ENCODE results near the gene CEACAM19.
"Not testable (repeated sequence)": the region's sequence is repeated elsewhere in the genome, so short reads cannot be mapped to it uniquely, and the experiment has no call there.

Gene CEACAM19

GRCh38 chr19:44673510-44673909 is 2.2 kb downstream of the CEACAM19 start:
- Mint-ChIP-seq H3K4me1 (ENCODE audit: low read depth) (peaks cover 10% of the 10 kb centered on the region), H3K27ac (no peak overlapping the region), H3K9me3 (no peaks in the 10 kb centered on the region), H3K36me3 (ENCODE audit: low read depth) (no peaks in the 10 kb centered on the region), H3K27me3 (peaks cover 3% of the 10 kb centered on the region), H3K4me3 (no peak overlapping the region)
- intact Hi-C loops (cut with micrococcal nuclease) = no loop called here

- H3K9me3 Mint-ChIP-seq = no peaks in the 10 kb centered on the region
- H3K27me3 Mint-ChIP-seq = peaks cover 3% of the 10 kb centered on the region
- H3K4me3 Mint-ChIP-seq = no peak overlapping the region
- peaks cover 10% of the 10 kb centered on the region for H3K4me1 Mint-ChIP-seq (ENCODE audit: low read depth)
- H3K36me3 Mint-ChIP-seq (ENCODE audit: low read depth) = no peaks in the 10 kb centered on the region
- no peak overlapping the region for H3K27ac Mint-ChIP-seq
- intact Hi-C loops (cut with micrococcal nuclease) = no loop called here
Measured at GRCh38 chr19:44675521-44675920, 4.2 kb downstream of the CEACAM19 start.

DNA sequence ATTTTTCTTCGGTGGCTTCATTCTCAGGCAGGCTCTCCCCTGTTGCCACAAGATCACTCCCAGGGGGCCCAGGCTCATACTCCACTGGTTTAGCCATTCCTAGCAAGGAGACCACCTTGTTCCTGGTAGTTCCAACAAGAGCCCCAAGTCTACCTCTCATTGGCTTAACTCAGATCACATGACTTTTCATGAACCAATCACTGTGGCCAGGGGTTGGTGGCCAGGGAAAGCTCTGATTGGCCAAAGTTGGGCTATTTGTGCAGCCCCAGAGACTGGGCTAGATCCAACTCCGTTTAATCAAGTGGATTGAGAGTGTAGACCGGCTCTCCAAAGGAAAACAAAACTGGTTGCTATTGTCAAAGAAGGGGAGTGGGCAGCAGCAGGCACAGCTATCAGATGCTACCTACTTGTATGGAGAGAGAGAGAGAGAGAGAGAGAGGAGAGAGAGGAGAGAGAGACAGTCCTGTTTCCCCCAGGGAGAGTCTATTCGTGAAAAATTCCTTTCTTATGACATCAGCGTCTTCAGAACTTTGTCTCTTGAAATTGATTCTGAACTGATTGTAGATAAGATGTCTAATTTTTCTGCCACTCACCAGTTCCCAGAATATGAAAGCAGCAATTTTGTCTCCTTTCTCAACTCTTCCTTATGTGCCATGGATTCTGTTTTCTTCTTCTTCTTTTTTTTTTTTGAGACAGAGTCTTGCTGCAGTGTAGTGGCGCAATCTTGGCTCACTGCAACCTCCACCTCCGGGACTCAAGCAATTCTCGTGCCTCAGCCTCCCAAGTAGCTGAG is 5.9 kb downstream of the CEACAM19 start:
- H3K27ac Mint-ChIP-seq = peak overlapping the region; percentile 2
- no peak overlapping the region for H3K4me3 Mint-ChIP-seq
- intact Hi-C loops (cut with micrococcal nuclease) = no loop called here
- no peaks in the 10 kb centered on the region for H3K9me3 Mint-ChIP-seq
- H3K4me1 Mint-ChIP-seq (ENCODE audit: low read depth) = peaks cover 10% of the 10 kb centered on the region
- no peaks in the 10 kb centered on the region for H3K36me3 Mint-ChIP-seq (ENCODE audit: low read depth)
- peaks cover 1% of the 10 kb centered on the region for H3K27me3 Mint-ChIP-seq

- intact Hi-C loops (cut with micrococcal nuclease) = no loop called here
- Mint-ChIP-seq H3K27me3 (no peaks in the 10 kb centered on the region), H3K4me1 (ENCODE audit: low read depth) (peaks cover 38% of the 10 kb centered on the region), H3K36me3 (ENCODE audit: low read depth) (no peaks in the 10 kb centered on the region), H3K9me3 (no peaks in the 10 kb centered on the region), H3K4me3 (no peak overlapping the region), H3K27ac (no peak overlapping the region)
Measured at GRCh38 chr19:44680536-44680935, 9.3 kb downstream of the CEACAM19 start.

DNA sequence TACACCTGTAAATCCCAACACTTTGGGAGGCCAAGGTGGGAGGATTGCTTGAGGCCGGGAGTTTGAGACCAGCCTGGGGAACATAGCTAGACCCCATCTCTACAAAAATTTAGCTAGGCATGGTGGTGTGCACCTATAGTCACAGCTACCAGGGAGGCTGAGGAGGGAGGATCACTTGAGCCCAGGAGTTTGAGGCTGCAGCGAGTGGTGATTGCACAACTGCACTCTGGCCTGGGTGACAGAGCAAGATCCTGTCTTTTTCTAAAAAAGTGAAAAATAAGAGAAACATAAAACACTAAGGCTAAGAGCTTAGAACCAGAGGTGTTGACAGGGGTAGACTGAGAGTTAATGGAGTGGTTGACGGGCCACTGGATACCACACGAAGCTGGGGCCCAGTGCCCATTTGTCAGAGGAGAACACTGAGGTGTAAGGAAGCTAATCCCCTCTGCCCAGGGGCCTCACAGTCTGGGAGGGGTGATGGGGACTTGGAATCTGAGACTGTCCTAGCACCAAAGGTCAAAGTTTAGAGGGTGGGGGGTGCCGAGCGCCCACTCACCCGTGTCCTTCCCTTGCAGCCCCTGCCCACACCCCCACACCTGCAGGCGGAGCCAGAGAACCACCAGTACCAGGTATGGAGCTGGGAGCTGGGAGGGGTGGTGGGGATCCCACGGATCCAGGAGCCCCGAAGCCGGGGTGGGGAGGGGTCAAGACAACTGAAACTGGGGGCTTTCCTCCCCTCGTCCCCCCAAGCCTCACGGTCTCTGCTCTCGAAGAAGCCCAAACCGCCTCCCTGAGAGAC is 10.9 kb downstream of the CEACAM19 start:
- peaks cover 49% of the 10 kb centered on the region for H3K4me1 Mint-ChIP-seq (ENCODE audit: low read depth)
- intact Hi-C loops (cut with micrococcal nuclease) = no loop called here
- no peaks in the 10 kb centered on the region for H3K27me3 Mint-ChIP-seq
- H3K36me3 Mint-ChIP-seq (ENCODE audit: low read depth) = no peaks in the 10 kb centered on the region
- H3K27ac Mint-ChIP-seq = no peak overlapping the region
- no peaks in the 10 kb centered on the region for H3K9me3 Mint-ChIP-seq
- no peak overlapping the region for H3K4me3 Mint-ChIP-seq

GRCh38 chr19:44682807-44683206 is 11.5 kb downstream of the CEACAM19 start:
- Mint-ChIP-seq H3K9me3 (no peaks in the 10 kb centered on the region), H3K4me3 (no peak overlapping the region), H3K27ac (peak overlapping the region; percentile 81), H3K27me3 (no peaks in the 10 kb centered on the region), H3K36me3 (ENCODE audit: low read depth) (no peaks in the 10 kb centered on the region), H3K4me1 (ENCODE audit: low read depth) (peaks cover 45% of the 10 kb centered on the region)
- intact Hi-C loops (cut with micrococcal nuclease) = no loop called here

GRCh38 chr19:44683434-44684210 is 12.3 kb downstream of the CEACAM19 start:
- Mint-ChIP-seq H3K27me3 (no peaks in the 10 kb centered on the region), H3K36me3 (ENCODE audit: low read depth) (no peaks in the 10 kb centered on the region), H3K27ac (peak overlapping the region; percentile 81), H3K4me3 (no peak overlapping the region), H3K4me1 (ENCODE audit: low read depth) (peaks cover 53% of the 10 kb centered on the region), H3K9me3 (no peaks in the 10 kb centered on the region)
- intact Hi-C loops (cut with micrococcal nuclease) = no loop called here

- H3K27me3 Mint-ChIP-seq; H3K9me3 Mint-ChIP-seq; intact Hi-C loops (cut with micrococcal nuclease); H3K36me3 Mint-ChIP-seq (ENCODE audit: low read depth): not testable (repeated sequence)
- Mint-ChIP-seq H3K27ac (peak overlapping the region; percentile 81), H3K4me3 (peak overlapping the region; percentile 18), H3K4me1 (ENCODE audit: low read depth) (peaks cover 60% of the 10 kb centered on the region)
Measured at GRCh38 chr19:44684396-44684795, 13.1 kb downstream of the CEACAM19 start.

DNA sequence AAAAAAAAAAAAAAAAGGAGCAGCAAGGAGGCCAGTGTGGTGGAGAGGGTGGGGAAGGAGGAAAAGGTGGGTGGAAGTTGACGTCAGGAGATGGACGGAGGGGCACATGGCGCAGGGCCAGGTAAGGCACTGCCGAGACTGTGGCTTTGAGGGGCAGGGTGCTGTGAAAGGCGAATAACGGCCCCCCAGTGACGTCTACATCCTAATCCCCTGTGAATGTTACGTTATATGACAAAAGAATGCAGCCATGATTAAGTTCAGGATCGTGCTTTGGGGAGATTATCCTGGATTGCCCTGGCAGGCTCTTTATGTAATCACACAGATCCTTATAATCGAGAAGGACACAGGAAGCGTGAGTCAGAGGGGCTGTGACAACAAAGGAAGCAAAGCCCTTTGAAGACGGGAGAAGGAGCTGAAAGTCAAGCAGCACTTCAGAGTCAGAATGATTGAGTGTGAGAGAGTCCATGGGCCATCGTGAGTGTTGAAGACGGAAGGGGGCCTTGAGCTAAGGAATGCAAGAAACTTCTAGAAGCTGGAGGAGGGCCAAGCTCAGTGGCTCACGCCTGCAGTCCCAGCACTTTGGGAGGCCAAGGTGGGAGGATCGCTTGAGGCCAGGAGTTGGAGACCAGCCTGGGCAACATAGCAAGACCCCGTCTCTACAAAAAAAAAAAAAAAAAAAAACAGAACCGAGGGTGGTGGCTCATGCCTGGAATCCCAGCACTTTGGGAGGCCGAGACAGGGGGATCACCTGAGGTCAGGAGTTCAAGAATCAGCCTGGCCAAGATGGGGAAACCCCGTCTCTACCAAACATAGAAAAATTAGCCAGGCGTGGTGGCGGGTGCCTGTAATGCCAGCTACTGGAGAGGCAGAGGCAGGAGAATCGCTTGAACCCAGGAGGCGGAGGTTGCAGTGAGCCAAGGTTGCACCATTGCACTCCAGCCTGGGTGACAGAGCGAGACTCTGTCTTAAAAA is 13.9 kb downstream of the CEACAM19 start:
- intact Hi-C loops (cut with micrococcal nuclease) = no loop called here
- H3K27me3 Mint-ChIP-seq = no peaks in the 10 kb centered on the region
- peak overlapping the region; percentile 81 for H3K27ac Mint-ChIP-seq
- peak overlapping the region; percentile 18 for H3K4me3 Mint-ChIP-seq
- H3K4me1 Mint-ChIP-seq (ENCODE audit: low read depth) = peaks cover 68% of the 10 kb centered on the region
- H3K36me3 Mint-ChIP-seq (ENCODE audit: low read depth) = no peaks in the 10 kb centered on the region
- no peaks in the 10 kb centered on the region for H3K9me3 Mint-ChIP-seq

- intact Hi-C loops (cut with micrococcal nuclease) = no loop called here
- H3K4me3 Mint-ChIP-seq = peak overlapping the region; percentile 48
- H3K4me1 Mint-ChIP-seq (ENCODE audit: low read depth) = peaks cover 69% of the 10 kb centered on the region
- H3K27me3 Mint-ChIP-seq = no peaks in the 10 kb centered on the region
- peak overlapping the region; percentile 81 for H3K27ac Mint-ChIP-seq
- H3K36me3 Mint-ChIP-seq (ENCODE audit: low read depth) = no peaks in the 10 kb centered on the region
- H3K9me3 Mint-ChIP-seq = no peaks in the 10 kb centered on the region
Measured at GRCh38 chr19:44685877-44686276, 14.6 kb downstream of the CEACAM19 start.

- H3K27ac Mint-ChIP-seq = peak overlapping the region; percentile 81
- intact Hi-C loops (cut with micrococcal nuclease) = no loop called here
- no peaks in the 10 kb centered on the region for H3K36me3 Mint-ChIP-seq (ENCODE audit: low read depth)
- H3K4me1 Mint-ChIP-seq (ENCODE audit: low read depth) = peaks cover 74% of the 10 kb centered on the region
- no peaks in the 10 kb centered on the region for H3K9me3 Mint-ChIP-seq
- H3K27me3 Mint-ChIP-seq = no peaks in the 10 kb centered on the region
- H3K4me3 Mint-ChIP-seq = no peak overlapping the region
Measured at GRCh38 chr19:44686896-44687295, 15.6 kb downstream of the CEACAM19 start.

DNA sequence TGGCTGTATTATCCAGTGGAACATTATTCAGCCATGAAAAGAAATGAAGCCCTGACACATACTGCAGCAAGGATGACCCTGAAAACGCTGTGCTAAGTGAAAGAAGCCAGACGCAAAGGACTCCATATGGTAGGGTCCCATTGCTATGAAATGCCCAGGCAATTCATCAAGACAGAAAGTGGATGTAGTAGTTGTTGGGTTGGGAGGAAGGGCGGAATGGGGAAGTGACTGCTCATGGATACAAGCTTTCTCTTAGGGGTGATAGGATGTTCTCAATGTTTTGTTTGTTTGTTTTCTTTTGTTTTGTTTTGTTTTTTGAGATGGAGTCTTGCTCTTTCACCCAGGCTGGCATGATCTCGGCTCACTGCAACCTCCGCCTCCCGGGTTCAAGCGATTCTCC is 16.6 kb downstream of the CEACAM19 start:
- Mint-ChIP-seq H3K4me3 (no peak overlapping the region), H3K27me3 (peaks cover 2% of the 10 kb centered on the region), H3K27ac (peak overlapping the region; percentile 26), H3K4me1 (ENCODE audit: low read depth) (peaks cover 81% of the 10 kb centered on the region), H3K9me3 (no peaks in the 10 kb centered on the region), H3K36me3 (ENCODE audit: low read depth) (no peaks in the 10 kb centered on the region)
- intact Hi-C loops (cut with micrococcal nuclease) = loop anchor here (2.0 kb wide), 2 partner anchors 83 to 157 kb away; no protein-coding TSS in a partner anchor

Data from dendritic cell treated with granulocyte-macrophage colony-stimulating factor and Interleukin-4, amounts not matched to agents 40 ng/mL and 50 ng/mL, for 4 days (primary cell).